IPS-NIHi11 (cell line): ENCODE results near the gene LRP1B.
A peak's percentile ranks its signal among the peaks of the same experiment; 100 is the strongest.

ENCODE experiments used
- DNase-seq: peaks from one replicate; pipeline ENCODE4 v3.0.0; 2012; ENCODE audit warnings: mixed read lengths, low spot score

LRP1B gene

DNA sequence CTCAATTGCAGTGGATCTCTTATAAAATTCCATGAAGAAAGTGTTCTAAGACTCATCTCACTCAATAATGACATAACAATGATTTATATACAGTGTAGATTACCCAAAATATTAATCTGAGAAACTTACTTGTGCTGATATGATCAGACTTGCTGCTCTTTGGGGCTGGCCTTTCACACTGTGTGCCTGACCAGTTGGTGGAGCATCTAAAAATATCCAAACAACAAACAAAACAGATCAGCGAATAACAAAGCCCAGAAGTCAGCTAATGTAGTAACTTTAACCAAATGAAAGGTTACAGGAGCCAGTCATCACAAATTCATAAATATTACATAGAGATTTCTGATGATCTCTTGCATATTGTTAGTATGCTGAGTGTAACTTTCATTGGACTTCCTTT is 1883.9 kb downstream of the LRP1B start:
- DNase-seq = no peak

DNA sequence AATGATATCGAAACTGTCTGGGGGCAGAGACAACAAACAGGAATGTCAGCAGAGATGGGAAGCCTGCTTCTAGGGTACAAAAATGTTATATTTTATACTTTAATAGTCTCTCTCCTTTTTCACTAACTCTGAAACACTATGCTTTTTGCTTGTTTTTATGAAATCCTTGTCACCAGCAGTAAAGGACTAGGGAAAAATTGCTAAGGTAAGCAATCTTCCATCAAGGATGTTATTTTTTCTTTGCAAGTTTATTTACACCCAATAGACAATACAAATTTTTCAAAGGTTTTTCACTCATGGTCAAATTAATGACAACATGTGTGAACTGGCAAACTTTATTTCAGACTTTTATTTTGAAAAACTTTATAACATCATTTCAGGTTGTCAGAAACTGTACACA is 1884.8 kb downstream of the LRP1B start:
- DNase-seq = no peak

DNA sequence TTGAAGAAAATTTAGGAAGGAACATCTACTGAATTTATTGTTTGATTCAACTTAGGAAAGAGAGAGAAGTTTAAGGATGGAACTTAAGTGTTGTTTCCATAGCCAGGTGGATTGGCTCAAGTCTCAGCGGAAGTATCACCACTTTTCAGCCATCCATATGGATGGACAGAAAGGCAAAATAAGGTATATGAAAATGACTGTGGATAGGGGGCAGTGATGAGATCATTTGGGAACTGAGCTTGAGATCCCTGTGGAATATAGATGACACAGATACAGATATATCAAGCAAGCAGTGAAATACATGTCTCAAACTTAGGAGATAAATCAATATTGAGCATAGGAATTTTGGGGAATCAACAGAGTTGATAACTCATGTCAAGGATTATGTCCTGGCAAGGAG is 1887.9 kb downstream of the LRP1B start:
- peak; percentile 3 for DNase-seq

DNA sequence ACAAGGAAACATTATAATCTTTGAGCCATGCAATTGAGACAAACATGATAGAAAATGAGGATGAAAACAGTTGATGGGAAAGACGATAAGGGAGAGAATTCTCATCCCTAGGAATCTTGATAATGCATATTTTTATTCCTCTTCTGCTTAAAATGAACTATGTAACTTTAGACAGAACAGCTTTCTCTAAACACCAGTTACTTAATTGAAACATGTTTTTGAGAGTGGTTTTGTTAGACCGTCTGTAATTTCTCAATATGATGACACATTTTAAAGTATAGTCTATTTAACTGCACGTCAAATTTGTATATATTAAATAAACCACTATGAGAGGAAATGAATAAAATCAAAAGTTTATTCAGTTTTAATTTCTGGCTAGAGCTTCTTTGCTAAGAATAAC is 1896.7 kb downstream of the LRP1B start:
- no peak for DNase-seq

DNA sequence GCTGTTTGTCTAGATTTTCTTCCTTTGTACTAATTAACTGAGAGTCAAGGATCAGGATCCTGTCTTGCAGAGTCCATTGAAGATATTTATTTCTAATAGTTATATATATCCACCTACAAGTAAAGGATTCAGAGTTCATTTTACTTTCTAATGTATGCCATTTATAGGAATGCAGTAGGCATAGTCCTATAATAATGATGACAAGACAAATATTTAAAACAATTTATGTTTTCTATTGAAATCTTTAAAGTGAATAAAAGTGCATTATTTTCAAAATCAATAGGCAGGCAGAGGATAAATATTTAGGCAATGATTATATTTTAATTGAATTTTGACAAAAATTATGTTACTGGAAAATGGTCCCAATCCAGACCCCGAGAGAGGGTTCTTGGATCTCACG is 1919.9 kb downstream of the LRP1B start:
- DNase-seq = no peak

DNA sequence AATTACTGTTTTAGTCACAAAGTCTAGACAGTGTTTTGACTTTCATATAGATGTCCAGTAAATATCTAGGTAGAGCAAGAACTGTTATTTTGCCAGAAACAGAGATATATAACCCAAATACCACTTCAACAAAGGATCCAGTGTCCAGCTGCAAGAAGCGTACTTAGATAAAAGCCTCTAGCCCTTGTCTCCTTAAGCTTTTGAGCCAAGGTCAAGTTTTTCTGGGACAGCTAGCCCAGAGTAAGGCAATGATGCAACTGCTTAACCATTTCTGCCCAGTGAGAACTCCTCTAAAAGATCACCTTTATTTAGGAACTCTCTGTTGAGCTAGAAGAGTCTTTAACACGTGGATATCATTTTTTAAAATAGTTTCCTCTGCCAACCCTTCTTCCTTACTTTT is 1925.7 kb downstream of the LRP1B start:
- DNase-seq = no peak

DNA sequence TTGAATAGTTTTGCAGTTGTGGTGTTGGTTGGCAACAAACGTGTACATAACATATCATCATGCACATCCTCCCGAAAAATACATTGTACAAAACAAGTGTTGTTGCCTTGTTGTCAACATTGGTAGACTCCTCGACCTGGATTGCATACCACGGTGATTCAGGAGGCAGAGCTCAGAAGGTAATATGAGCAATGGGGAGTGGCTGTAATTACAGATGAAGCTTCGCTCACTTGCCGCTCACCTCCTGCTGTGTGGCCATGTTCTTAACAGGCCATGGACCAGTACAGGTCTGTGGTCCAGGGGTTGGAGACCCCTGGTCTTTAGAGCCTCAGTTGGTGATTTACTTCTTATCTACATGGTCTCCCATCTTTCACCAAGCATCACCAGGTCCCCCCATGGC is 1927.5 kb downstream of the LRP1B start:
- DNase-seq = no peak

DNA sequence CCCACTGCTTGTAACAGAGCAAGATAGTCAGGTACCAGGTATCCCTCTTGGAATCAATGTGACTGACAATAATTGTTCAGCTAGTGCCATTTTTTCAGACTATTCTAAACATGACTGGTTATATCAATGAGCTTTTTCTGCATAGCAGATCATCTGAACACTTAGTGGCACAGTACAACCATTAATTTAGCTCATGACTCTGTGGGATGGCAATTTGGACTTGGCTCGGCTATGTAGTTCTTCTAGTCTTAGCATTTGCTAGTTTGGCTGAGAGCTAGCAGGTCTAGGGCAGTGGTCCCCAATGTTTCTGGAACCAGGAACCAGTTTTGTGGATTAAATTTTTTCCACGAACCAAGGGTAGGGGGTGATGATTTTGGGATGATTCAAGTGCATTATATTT is 1929.2 kb downstream of the LRP1B start:
- DNase-seq = no peak

DNA sequence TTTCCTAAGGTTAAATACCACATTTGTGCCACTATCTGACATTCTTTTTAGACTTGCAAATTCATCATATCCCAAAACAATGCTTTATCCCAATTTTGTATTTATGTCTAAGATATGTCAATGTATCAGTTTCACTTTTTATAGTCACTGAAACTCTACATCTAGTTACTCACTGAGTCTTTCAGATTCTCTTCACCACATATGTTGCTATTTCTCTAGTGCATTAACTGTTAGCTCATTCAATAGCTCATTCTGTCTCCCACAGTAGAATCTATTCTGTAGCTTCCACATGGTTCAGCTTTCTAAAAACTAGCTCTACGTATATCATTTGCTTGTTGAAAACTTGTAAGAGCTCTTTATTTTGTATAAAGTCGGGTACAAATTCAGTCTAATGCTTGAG is 1930.1 kb downstream of the LRP1B start:
- no peak for DNase-seq

DNA sequence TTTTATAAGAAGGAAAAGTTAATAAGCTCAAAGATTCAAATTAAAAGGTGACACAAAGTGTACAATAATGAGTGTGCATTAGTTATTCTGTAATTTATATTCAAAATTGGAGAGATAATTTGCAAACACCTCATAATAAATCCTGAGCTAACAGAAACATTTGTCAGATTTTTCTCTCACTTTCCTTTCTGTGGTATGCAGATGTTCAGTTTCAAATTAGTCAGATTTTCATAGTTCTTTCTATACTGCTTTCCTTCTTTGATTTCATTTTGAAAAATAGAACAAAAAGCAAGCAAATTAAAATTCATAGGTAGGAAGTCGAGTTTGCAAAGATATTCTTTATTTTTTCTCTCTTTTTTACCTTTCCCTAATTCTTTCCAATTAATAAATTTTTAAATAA is 1930.5 kb downstream of the LRP1B start:
- no peak for DNase-seq

DNA sequence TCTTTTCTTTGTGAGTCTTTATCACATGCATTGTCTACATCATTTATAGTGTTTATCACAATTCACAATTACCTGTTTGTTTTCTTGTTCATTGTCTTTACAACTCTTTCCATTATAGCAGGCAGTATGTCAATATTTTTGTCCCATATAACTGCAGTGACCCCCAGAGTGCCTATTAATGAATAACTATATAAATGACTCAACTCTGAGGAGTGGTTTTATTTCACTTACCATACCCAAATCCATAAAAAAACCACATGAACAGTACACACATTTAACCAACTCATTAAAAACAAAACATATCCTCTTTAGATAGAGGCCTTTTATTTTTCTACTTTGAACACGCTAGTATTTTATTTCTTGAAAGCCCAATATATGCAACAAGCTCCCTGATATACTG is 1931.5 kb downstream of the LRP1B start:
- DNase-seq = no peak

DNA sequence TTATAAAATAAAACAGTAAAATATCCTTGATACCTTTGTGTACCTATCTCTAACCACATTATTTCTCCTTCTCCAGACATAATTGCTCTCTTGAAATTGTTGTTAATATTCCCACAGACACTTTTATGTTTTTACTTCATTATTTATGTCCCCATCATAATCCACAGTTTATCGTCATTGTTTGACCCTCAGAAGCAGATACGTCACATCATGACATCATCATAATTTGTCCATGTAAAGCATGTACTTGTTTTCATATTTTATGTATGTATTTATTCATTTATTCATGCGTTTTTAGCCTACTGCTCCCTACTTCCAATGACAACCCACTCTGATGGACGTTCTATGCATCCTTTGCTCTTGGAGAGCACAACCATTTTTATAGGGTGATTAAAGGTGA is 1943.7 kb downstream of the LRP1B start:
- no peak for DNase-seq

DNA sequence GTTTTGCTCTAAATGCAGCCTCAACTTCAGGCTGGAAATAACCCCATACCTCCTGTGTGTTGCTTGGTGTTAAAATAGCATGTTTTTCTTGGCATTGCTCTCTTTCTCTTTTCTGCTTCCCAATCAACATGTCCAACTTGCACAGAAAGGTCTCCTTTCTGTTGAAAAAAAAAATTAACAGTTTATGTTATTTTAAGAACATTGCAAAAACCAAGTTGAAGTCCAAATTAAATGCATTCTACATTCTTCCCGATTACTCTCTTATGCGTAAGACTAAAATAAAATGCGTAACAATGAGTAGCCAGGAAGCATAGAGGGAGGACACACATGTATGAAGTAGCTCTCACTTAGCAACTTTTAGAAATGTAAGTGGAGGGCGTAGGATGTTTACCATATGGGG is 1944.5 kb downstream of the LRP1B start:
- DNase-seq = no peak

DNA sequence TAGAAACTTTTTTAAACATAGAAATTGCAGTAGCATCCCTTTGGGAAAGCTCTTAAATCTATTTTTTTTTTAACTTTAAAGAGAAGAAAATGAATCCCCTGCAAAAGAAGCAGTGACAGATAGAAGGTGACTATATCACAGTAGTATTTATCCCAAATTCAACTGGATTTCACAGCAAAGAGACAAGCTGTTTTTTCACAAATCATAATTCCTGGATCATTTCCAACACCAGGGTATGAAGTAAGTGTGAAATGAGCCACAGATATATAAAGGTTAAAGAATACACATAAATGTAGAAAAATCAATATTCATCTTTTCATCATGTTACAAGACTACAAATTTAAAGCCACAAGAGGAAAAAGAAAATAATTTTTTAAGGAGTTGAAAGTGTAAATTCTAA is 1945.7 kb downstream of the LRP1B start:
- no peak for DNase-seq

DNA sequence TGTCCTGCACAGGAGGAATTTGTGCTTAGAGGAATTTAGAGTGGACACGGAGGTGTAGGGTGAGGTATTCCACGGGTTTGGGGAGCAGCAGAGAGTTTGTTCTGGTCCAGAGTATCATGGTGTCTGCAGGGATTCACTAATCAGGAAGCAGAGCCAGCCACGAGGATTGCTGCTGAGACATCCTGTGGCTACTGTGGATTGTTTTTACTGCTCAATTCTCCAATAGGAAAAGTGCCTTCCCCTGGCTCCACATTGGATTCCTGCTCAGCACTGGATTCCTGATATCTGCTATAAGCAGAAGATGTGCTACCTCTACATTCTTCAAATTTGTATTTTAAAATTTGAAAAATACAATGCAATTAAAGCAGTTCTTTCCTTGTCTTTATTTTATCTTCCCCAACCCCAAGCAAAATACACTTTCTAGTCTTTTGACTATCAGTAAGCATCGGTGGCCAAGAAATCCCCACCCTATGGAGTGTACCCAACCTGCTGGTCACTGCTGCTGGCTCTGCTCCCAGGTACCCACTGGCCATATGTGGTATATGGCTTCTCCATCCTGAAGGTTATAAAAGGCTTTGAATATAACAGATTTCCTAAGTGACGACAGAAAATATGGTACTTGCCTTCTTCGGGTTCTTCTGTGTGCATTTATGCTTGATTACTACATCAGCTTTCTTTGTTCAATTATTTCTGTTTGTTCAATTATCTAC is 1947.6 kb downstream of the LRP1B start:
- DNase-seq = no peak
